CD4-positive, alpha-beta memory T cell (primary cell): ENCODE data around the gene VTI1A. TPM values are rescaled to one million over a fixed set of nuclear protein-coding genes. Genes with fewer than 3 reads are reported as not detected.

Experiments used
- CTCF ChIA-PET: fragments of 350-600 bp; sonication (Branson Sonifier 250); formaldehyde crosslinking; loops from one replicate; lab custom pipeline; 2021; ENCODE audit warnings: inconsistent platforms; ENCODE audit not compliant: partially characterized antibody; lab: Charles Lee
- POLR2A ChIA-PET: fragments of 350-600 bp; sonication (Branson Sonifier 250); formaldehyde crosslinking; loops from one replicate; lab custom pipeline; 2021; ENCODE audit not compliant: partially characterized antibody; lab: Charles Lee
- DNase-seq, 5 donors: peaks; one replicate each; pipeline versions ENCODE4 v3.0.0 to v3.0.0-alpha.2; 2020 to 2022; ENCODE audit warnings: mixed read lengths in 1 of 5
- H3K27ac ChIP-seq: one replicate; pipeline ENCODE4 v1.7.0; 2013; ENCODE audit warnings: low read depth, low read length
- H3K27me3 ChIP-seq: 2 replicates; pipeline ENCODE4 v1.7.0; 2013; ENCODE audit warnings: mild to moderate bottlenecking, low read length, moderate library complexity; ENCODE audit not compliant: insufficient read depth
- H3K36me3 ChIP-seq: 2 replicates; pipeline ENCODE4 v1.7.0; 2013; ENCODE audit warnings: mild to moderate bottlenecking, low read length, moderate library complexity; ENCODE audit not compliant: insufficient read depth
- H3K4me1 ChIP-seq: 2 replicates; pipeline ENCODE4 v1.7.0; 2013; ENCODE audit warnings: mild to moderate bottlenecking, low read length, moderate library complexity; ENCODE audit not compliant: insufficient read depth
- H3K4me3 ChIP-seq, 2 donors: one replicate each; pipeline ENCODE4 v1.7.0; 2013; ENCODE audit warnings: low read length in 2 of 2, mild to moderate bottlenecking in 1 of 2
- H3K9me3 ChIP-seq, 2 donors: one replicate each; pipeline ENCODE4 v1.7.0; 2013; ENCODE audit warnings: low read length in 2 of 2, control low read depth in 1 of 2; ENCODE audit not compliant: control insufficient read depth in 1 of 2
- H3K27ac Mint-ChIP-seq, 7 donors: one replicate each; pipeline ENCODE4 v1.8.0; 2020 to 2021; ENCODE audit warnings: mixed read lengths in 7 of 7, mild to moderate bottlenecking in 6 of 7, inconsistent platforms in 3 of 7, moderate library complexity in 3 of 7
- H3K27me3 Mint-ChIP-seq, 2 donors: one replicate each; pipeline ENCODE4 v1.8.0; 2020 to 2021; ENCODE audit warnings: mixed read lengths in 2 of 2
- H3K36me3 Mint-ChIP-seq, 2 donors: one replicate each; pipeline ENCODE4 v1.8.0; 2020 to 2021; ENCODE audit warnings: mixed read lengths in 2 of 2, inconsistent platforms in 1 of 2, mild to moderate bottlenecking in 1 of 2
- H3K4me1 Mint-ChIP-seq, 4 donors: one replicate each; pipeline ENCODE4 v1.8.0; 2020 to 2021; ENCODE audit warnings: mixed read lengths in 4 of 4, mild to moderate bottlenecking in 1 of 4
- H3K4me3 Mint-ChIP-seq, 8 donors: one replicate each; pipeline ENCODE4 v1.8.0; 2020 to 2021; ENCODE audit warnings: mixed read lengths in 8 of 8, mild to moderate bottlenecking in 7 of 8, moderate library complexity in 6 of 8, inconsistent platforms in 3 of 8
- H3K9me3 Mint-ChIP-seq, 8 donors: one replicate each; pipeline ENCODE4 v1.8.0; 2020 to 2021; ENCODE audit warnings: mixed read lengths in 8 of 8, mild to moderate bottlenecking in 5 of 8, inconsistent platforms in 3 of 8, moderate library complexity in 1 of 8
- intact Hi-C: fragments of 100-400 bp; cut with micrococcal nuclease; formaldehyde crosslinking; loops from one replicate; pipeline ENCODE4 v1.15.1; 2023
- polyA plus RNA-seq, 2 donors: library from polyadenylated mRNA; unstranded; fragments of 300-500 nt; fragmentation: Illumina TruSeq; gene quantifications; one replicate each; pipeline ENCODE4 v1.2.3, GENCODE V29; 2021
- total RNA-seq, 2 experiments: library from RNA; stranded (reverse); gene quantifications; one replicate each; pipeline ENCODE4 v1.2.3, GENCODE V29; 2021

Gene VTI1A
- total and polyA plus RNA-seq, 4 experiments from 2014 or later, result 24.4 to 48.5 (median 40.0) TPM

DNA sequence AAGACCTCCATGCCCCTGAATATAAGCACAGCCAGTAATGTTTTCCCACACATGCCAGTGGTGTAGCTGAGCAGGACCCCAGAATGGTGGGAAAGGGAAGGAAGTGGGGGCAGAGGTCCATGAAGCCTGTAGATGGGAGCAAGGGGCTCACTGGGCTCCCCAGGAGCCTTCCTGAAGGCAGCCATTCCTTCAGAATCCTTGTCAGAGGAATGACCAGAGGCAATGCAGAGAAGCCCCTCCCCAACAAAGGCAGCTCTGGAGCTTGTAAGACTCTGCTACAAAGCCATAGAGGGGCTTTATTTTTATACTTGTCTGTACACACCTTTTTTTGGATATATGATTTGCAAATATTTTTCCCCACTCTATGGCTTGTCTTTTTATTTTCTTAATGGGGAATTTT, 338.1 kb downstream of the VTI1A start:
- Mint-ChIP-seq H3K9me3 (peaks cover 2 to 24% (median 12%) of the 10 kb centered on the region in 8 donors), H3K4me3 (no peak overlapping the region), H3K4me1 (no peaks in the 10 kb centered on the region), H3K27me3 (no peaks in the 10 kb centered on the region), H3K27ac (no peak overlapping the region), H3K36me3 (peaks cover 27 to 57% of the 10 kb centered on the region in 2 donors)
- Histone ChIP-seq H3K4me3 (no peak overlapping the region), H3K27ac (no peak overlapping the region), H3K4me1 (no peaks in the 10 kb centered on the region), H3K27me3 (no peaks in the 10 kb centered on the region), H3K36me3 (no peaks in the 10 kb centered on the region), H3K9me3 (no peaks in the 10 kb centered on the region)
- intact Hi-C loops, result no loop called here
- no peak for DNase-seq
- CTCF ChIA-PET, result no interaction called here
- POLR2A ChIA-PET, result no interaction called here

DNA sequence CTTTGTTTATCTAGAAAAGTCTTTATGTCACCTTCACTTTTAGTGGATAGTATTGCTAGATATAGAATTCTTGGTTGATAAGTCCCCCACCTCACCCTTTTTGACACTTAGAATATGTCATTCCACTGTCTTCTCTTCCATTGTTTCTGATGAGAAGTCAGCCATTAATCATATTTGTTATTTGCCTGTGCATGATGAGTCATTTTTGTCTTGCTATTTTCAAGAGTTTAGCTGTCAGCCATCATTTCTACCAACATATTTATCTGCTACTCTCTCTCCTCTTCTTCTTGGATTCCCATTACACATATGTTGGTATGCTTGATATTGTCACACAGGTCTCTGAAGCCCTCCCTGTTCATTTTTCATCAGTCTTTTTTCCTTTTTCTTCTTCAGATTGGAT, 342.2 kb downstream of the VTI1A start:
- H3K27me3 ChIP-seq, result no peaks in the 10 kb centered on the region
- H3K9me3 ChIP-seq, result no peaks in the 10 kb centered on the region
- H3K27me3 Mint-ChIP-seq, result no peaks in the 10 kb centered on the region
- peaks cover 18 to 46% of the 10 kb centered on the region in 2 donors for H3K36me3 Mint-ChIP-seq
- no peak overlapping the region for H3K27ac Mint-ChIP-seq
- no peaks in the 10 kb centered on the region for H3K4me1 Mint-ChIP-seq
- DNase-seq, result no peak
- no peaks in the 10 kb centered on the region for H3K36me3 ChIP-seq
- no peak overlapping the region for H3K27ac ChIP-seq
- ChIA-PET CTCF (no interaction called here), POLR2A (no interaction called here)
- no peaks in the 10 kb centered on the region for H3K4me1 ChIP-seq
- H3K4me3 Mint-ChIP-seq, result no peak overlapping the region
- H3K9me3 Mint-ChIP-seq, result peaks cover 2 to 25% (median 12%) of the 10 kb centered on the region in 8 donors
- intact Hi-C loops, result no loop called here
- H3K4me3 ChIP-seq, result no peak overlapping the region

DNA sequence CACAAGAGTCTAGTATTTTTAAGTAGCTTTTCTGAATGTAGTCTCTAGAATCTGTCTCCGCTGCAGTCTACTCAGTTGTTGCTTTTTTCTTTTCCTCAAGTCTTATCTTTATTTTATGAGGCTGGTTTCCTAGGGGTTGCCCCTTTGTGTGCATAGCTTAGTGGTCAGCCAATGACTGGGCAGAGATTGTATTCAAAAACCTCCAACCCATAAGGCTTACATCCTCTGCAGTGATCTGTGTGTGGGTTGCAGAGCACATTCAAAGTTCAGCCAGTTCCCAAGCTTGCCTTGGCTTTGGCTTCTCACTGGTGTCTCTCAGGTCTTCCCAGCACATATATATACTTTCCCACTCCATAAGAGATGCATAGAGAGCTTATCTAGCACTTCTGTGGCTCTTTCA, 343.0 kb downstream of the VTI1A start:
- DNase-seq, result no peak
- Histone ChIP-seq H3K4me3 (no peak overlapping the region), H3K36me3 (no peaks in the 10 kb centered on the region), H3K9me3 (no peaks in the 10 kb centered on the region), H3K4me1 (no peaks in the 10 kb centered on the region), H3K27me3 (no peaks in the 10 kb centered on the region), H3K27ac (no peak overlapping the region)
- intact Hi-C loops, result no loop called here
- Mint-ChIP-seq H3K27me3 (no peaks in the 10 kb centered on the region), H3K4me1 (no peaks in the 10 kb centered on the region), H3K4me3 (no peak overlapping the region), H3K9me3 (peaks cover 2 to 25% (median 12%) of the 10 kb centered on the region in 8 donors), H3K27ac (no peak overlapping the region), H3K36me3 (peaks cover 18 to 41% of the 10 kb centered on the region in 2 donors)
- CTCF ChIA-PET, result no interaction called here
- POLR2A ChIA-PET, result no interaction called here

DNA sequence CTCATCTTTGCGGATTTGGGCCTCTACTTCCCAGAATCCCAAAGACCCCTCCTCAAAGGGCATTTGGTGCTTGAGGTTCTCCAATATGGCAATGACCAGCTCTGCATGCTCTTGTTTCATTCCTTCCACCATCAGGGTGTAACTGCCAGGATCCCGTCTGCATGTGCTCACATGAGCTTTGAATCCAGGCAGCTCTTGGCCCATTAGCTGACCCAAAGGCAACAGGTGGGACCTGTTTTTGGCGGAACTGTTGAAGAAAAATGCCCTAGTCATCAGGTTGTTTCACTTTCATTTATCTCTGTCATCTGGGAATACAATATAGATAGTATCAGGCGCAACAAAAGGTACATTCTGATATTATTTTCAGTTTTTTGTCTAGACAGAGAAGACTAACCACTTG, 343.9 kb downstream of the VTI1A start:
- Mint-ChIP-seq H3K36me3 (peaks cover 15 to 39% of the 10 kb centered on the region in 2 donors), H3K4me1 (no peaks in the 10 kb centered on the region), H3K4me3 (no peak overlapping the region), H3K27ac (no peak overlapping the region), H3K27me3 (no peaks in the 10 kb centered on the region), H3K9me3 (peaks cover 2 to 25% (median 12%) of the 10 kb centered on the region in 8 donors)
- H3K36me3 ChIP-seq, result no peaks in the 10 kb centered on the region
- POLR2A ChIA-PET, result no interaction called here
- CTCF ChIA-PET, result no interaction called here
- H3K4me1 ChIP-seq, result no peaks in the 10 kb centered on the region
- intact Hi-C loops, result no loop called here
- no peak overlapping the region for H3K27ac ChIP-seq
- no peak for DNase-seq
- H3K4me3 ChIP-seq, result no peak overlapping the region
- no peaks in the 10 kb centered on the region for H3K27me3 ChIP-seq
- no peaks in the 10 kb centered on the region for H3K9me3 ChIP-seq

DNA sequence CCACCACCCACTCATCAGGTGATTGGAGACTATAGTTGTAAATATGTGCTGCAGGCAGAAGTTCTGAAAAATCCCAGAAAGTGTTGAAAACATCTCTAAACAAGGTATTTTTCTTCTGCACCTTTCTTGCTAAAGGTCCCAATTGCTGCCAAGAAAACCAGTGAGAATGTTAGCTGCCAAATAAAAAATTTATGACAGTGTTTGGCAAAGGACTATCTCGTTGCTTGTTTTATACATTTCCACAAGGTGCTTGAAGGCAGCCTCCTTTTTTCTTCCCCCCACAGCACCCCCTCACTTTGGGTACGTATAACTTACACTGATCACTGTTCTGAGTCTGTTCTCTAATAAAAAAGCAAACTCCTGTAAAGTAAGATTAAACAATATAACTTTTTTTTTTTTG, 344.4 kb downstream of the VTI1A start:
- Mint-ChIP-seq H3K4me3 (no peak overlapping the region), H3K27ac (no peak overlapping the region), H3K9me3 (peaks cover 2 to 25% (median 12%) of the 10 kb centered on the region in 8 donors), H3K27me3 (no peaks in the 10 kb centered on the region), H3K36me3 (peaks cover 11 to 34% of the 10 kb centered on the region in 2 donors), H3K4me1 (no peaks in the 10 kb centered on the region)
- ChIA-PET CTCF (no interaction called here), POLR2A (no interaction called here)
- Histone ChIP-seq H3K27ac (no peak overlapping the region), H3K36me3 (no peaks in the 10 kb centered on the region), H3K4me3 (no peak overlapping the region), H3K27me3 (no peaks in the 10 kb centered on the region), H3K4me1 (no peaks in the 10 kb centered on the region), H3K9me3 (no peaks in the 10 kb centered on the region)
- intact Hi-C loops, result no loop called here
- DNase-seq, result no peak

DNA sequence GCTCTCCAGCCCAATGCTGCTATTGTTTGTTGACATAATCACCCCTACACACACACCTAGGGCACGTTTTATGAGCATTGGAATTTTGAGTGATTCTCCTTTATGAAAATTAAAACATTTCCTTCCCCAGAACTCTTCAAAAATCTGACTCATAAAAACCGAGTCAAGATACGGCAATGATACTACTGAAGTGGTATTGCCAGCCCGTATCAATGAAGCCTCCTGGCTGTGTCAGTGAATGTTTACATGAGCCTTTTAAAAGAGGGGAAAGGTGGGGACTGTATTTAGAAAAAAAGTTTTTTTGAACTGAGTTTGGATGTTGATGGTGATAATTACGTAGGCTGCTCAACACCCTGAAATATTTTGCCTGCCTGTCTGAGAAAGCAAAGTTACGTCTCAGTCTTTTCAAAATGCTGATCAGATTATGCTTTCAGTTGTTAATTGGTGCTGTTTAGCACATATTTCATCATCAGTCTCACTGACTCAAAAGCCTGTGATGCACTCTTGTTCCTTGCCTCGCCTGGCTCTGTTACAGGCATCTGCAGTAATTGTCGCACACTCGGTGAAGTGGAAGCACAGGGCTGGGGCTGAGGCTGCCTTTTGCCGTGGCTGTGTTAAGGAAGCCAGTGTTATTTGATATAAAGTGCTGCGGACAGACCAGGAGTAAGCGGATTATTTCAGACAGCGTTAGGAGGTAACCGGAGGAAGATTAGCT, 345.6 kb downstream of the VTI1A start:
- ChIA-PET CTCF (no interaction called here), POLR2A (no interaction called here)
- no peaks in the 10 kb centered on the region for H3K4me1 Mint-ChIP-seq
- H3K27me3 ChIP-seq, result no peaks in the 10 kb centered on the region
- no peak overlapping the region for H3K4me3 ChIP-seq
- H3K9me3 Mint-ChIP-seq, result peaks cover 2 to 20% (median 9%) of the 10 kb centered on the region in 8 donors
- intact Hi-C loops, result no loop called here
- H3K36me3 ChIP-seq, result no peaks in the 10 kb centered on the region
- no peaks in the 10 kb centered on the region for H3K9me3 ChIP-seq
- H3K27ac ChIP-seq, result no peak overlapping the region
- DNase-seq, result no peak
- no peak overlapping the region for H3K4me3 Mint-ChIP-seq
- peaks cover 10 to 29% of the 10 kb centered on the region in 2 donors for H3K36me3 Mint-ChIP-seq
- H3K4me1 ChIP-seq, result no peaks in the 10 kb centered on the region
- H3K27ac Mint-ChIP-seq, result no peak overlapping the region
- no peaks in the 10 kb centered on the region for H3K27me3 Mint-ChIP-seq

DNA sequence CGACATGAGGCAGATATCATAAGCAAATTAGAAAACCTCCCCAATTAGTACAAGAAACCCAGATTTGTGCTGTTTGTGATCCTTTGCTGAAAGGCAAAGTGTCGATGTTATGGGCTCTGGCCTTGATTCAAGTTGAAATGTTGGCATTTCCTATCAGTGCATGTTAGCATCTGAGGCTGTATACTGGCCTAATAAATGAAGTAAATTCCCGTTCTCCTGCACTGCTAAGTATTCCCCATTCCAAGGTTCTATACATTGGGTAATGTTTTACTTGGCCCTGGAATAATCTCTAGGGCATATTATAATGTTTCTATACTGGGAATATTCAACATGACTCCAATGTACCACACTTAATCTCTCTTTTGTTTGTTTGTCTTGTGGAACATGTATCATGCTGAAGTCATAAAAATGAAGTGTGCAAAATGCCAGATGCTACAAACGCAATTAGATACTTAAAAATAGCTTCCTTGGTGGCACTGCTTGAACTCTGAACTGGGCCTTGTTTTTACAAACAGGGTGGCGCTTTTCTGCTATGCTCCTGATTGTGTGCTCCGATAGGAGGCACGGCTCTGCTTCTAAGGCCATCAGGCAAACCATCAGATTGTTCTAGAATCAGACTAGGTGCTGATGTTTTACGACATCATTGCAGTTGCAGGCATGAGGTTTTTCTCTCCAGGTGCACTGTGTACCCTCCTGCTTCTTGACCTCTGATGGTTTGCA, 346.3 kb downstream of the VTI1A start:
- H3K36me3 Mint-ChIP-seq, result peaks cover 10 to 26% of the 10 kb centered on the region in 2 donors
- POLR2A ChIA-PET, result no interaction called here
- H3K4me3 Mint-ChIP-seq, result no peak overlapping the region
- no peak overlapping the region for H3K27ac Mint-ChIP-seq
- H3K4me1 Mint-ChIP-seq, result no peaks in the 10 kb centered on the region
- H3K27ac ChIP-seq, result no peak overlapping the region
- H3K27me3 Mint-ChIP-seq, result no peaks in the 10 kb centered on the region
- intact Hi-C loops, result no loop called here
- H3K4me3 ChIP-seq, result no peak overlapping the region
- CTCF ChIA-PET, result no interaction called here
- H3K4me1 ChIP-seq, result no peaks in the 10 kb centered on the region
- no peaks in the 10 kb centered on the region for H3K9me3 ChIP-seq
- H3K36me3 ChIP-seq, result no peaks in the 10 kb centered on the region
- DNase-seq, result no peak
- H3K9me3 Mint-ChIP-seq, result peaks cover 2 to 18% (median 9%) of the 10 kb centered on the region in 8 donors
- H3K27me3 ChIP-seq, result no peaks in the 10 kb centered on the region
